IMR-90 (cell line): ENCODE data around the gene OAS3. TPM values are rescaled to one million over a fixed set of nuclear protein-coding genes. Genes with fewer than 3 reads are reported as not detected.

ENCODE experiments used
- ATAC-seq: fragments of 200-7000 bp; cut with Tn5 transposase; 2 replicates; pipeline ENCODE4 v1.9.1; 2020; ENCODE audit warnings: low read depth, mild to moderate bottlenecking, moderate library complexity
- BruUV-seq: library from RNA; stranded (reverse); fragments of 400-500 nt; replicated peaks from 2 replicates; lab custom pipeline; 2021; lab: Mats Ljungman, UMichigan
- CTCF ChIA-PET: fragments of 300-600 bp; formaldehyde crosslinking; extraction: SDS; loops from one replicate; lab custom pipeline; 2021; ENCODE audit warnings: antibody characterized with exemption; lab: Yijun Ruan, JAX
- POLR2A ChIA-PET: fragments of 300-600 bp; sonication (Branson Sonifier 250); formaldehyde crosslinking; loops from one replicate; lab custom pipeline; 2022; ENCODE audit warnings: antibody characterized with exemption; ENCODE audit not compliant: unreplicated experiment; lab: Charles Lee
- DNase-seq: peaks from one replicate; pipeline ENCODE4 v3.0.0; 2013
- H2AFZ ChIP-seq: replicated peaks from 2 replicates; pipeline ENCODE3; 2013; ENCODE audit warnings: low read length, mild to moderate bottlenecking; ENCODE audit not compliant: poor library complexity
- H2AK5ac ChIP-seq: 2 replicates; pipeline ENCODE4 v1.6.1; 2013; ENCODE audit warnings: low read depth, low read length, inconsistent platforms
- H2AK9ac ChIP-seq: replicated peaks from 2 replicates; pipeline ENCODE3; 2013; ENCODE audit warnings: mild to moderate bottlenecking, low read depth, low read length, moderate library complexity; ENCODE audit not compliant: poor library complexity
- H2BK120ac ChIP-seq: 2 replicates; pipeline ENCODE4 v1.6.1; 2013; ENCODE audit warnings: low read depth, low read length, inconsistent platforms
- H2BK15ac ChIP-seq: 3 replicates; pipeline ENCODE4 v1.6.1; 2013; ENCODE audit warnings: low read depth, low read length, inconsistent platforms
- H2BK20ac ChIP-seq: 2 replicates; pipeline ENCODE4 v1.6.1; 2013; ENCODE audit warnings: low read depth, mild to moderate bottlenecking, inconsistent platforms, low read length, moderate library complexity
- H2BK5ac ChIP-seq: 2 replicates; pipeline ENCODE4 v1.6.1; 2013; ENCODE audit warnings: mild to moderate bottlenecking, low read depth, low read length, inconsistent platforms; ENCODE audit not compliant: poor library complexity, severe bottlenecking
- H3K14ac ChIP-seq: replicated peaks from 2 replicates; pipeline ENCODE4 v1.6.1; 2013; ENCODE audit warnings: low read depth, low read length, inconsistent platforms
- H3K18ac ChIP-seq: 2 replicates; pipeline ENCODE4 v1.6.1; 2013; ENCODE audit warnings: low read depth, low read length, control low read depth
- H3K23ac ChIP-seq: 2 replicates; pipeline ENCODE4 v1.6.1; 2013; ENCODE audit warnings: low read depth, low read length, inconsistent platforms
- H3K27ac ChIP-seq: 2 replicates; pipeline ENCODE4 v1.5.1; 2013; ENCODE audit warnings: mild to moderate bottlenecking, control low read depth, low read length; ENCODE audit not compliant: insufficient read depth
- H3K27me3 ChIP-seq: 2 replicates; pipeline ENCODE4 v1.6.1; 2013; ENCODE audit warnings: low read length; ENCODE audit not compliant: control insufficient read depth, insufficient read depth
- H3K36me3 ChIP-seq: 2 replicates; pipeline ENCODE4 v1.6.1; 2013; ENCODE audit warnings: low read length, mixed read lengths; ENCODE audit not compliant: control insufficient read depth, insufficient read depth
- H3K4ac ChIP-seq: 2 replicates; pipeline ENCODE4 v1.6.1; 2013; ENCODE audit warnings: low read depth, low read length, inconsistent platforms
- H3K4me1 ChIP-seq: 2 replicates; pipeline ENCODE4 v1.6.1; 2013; ENCODE audit warnings: low read length, mixed read lengths; ENCODE audit not compliant: control insufficient read depth, insufficient read depth
- H3K4me2 ChIP-seq: 2 replicates; pipeline ENCODE4 v1.6.1; 2013; ENCODE audit warnings: low read depth, mild to moderate bottlenecking, control low read depth, low read length, moderate library complexity
- H3K4me3 ChIP-seq: 2 replicates; pipeline ENCODE4 v1.5.1; 2013; ENCODE audit warnings: low read depth, mild to moderate bottlenecking, control low read depth, low read length, moderate library complexity; ENCODE audit not compliant: insufficient read depth
- H3K56ac ChIP-seq: 2 replicates; pipeline ENCODE4 v1.6.1; 2013; ENCODE audit warnings: low read length, inconsistent platforms; ENCODE audit not compliant: insufficient read depth; ENCODE audit errors: extremely low read depth
- H3K79me1 ChIP-seq, 2 experiments: 2 replicates each; pipeline ENCODE4 v1.6.1; 2013; ENCODE audit warnings: low read length in 2 of 2, inconsistent platforms in 1 of 2, low read depth in 1 of 2
- H3K9ac ChIP-seq: 2 replicates; pipeline ENCODE4 v1.6.1; 2013; ENCODE audit warnings: low read depth, low read length, control low read depth
- H3K9me1 ChIP-seq: 2 replicates; pipeline ENCODE4 v1.6.1; 2013; ENCODE audit warnings: low read length, inconsistent platforms; ENCODE audit not compliant: insufficient read depth
- H3K9me3 ChIP-seq: 2 replicates; pipeline ENCODE4 v1.6.1; 2013; ENCODE audit warnings: low read length; ENCODE audit not compliant: control insufficient read depth, insufficient read depth
- H4K20me1 ChIP-seq: 2 replicates; pipeline ENCODE4 v1.6.1; 2013; ENCODE audit warnings: low read length, inconsistent platforms; ENCODE audit not compliant: insufficient read depth
- H4K5ac ChIP-seq: 2 replicates; pipeline ENCODE4 v1.6.1; 2013; ENCODE audit warnings: mild to moderate bottlenecking, low read depth, low read length, control low read depth
- H4K8ac ChIP-seq, 2 experiments: 2 replicates each; pipeline ENCODE4 v1.6.1; 2013; ENCODE audit warnings: low read depth in 2 of 2, low read length in 2 of 2, control low read depth in 1 of 2, inconsistent platforms in 1 of 2
- H4K91ac ChIP-seq: 2 replicates; pipeline ENCODE4 v1.6.1; 2013; ENCODE audit warnings: low read depth, low read length, inconsistent platforms; ENCODE audit not compliant: insufficient read depth
- BHLHE40 ChIP-seq: fragments of 150-350 bp; IDR thresholded peaks from 2 replicates; pipeline ENCODE4 v1.6.1; 2016; ENCODE audit warnings: mild to moderate bottlenecking, low read depth, low read length
- CEBPB ChIP-seq: IDR thresholded peaks from 2 replicates; pipeline ENCODE4 v1.6.1; 2012; ENCODE audit warnings: low read depth, low read length, improper control_type of control experiment
- CHD1 ChIP-seq: IDR thresholded peaks from 2 replicates; pipeline ENCODE4 v1.6.1; 2012; ENCODE audit warnings: low read depth, low read length, improper control_type of control experiment
- FOS ChIP-seq: fragments of 150-350 bp; IDR thresholded peaks from 2 replicates; pipeline ENCODE4 v1.6.1; 2016; ENCODE audit warnings: low read depth, low read length
- MAFK ChIP-seq: IDR thresholded peaks from 2 replicates; pipeline ENCODE4 v1.6.1; 2012; ENCODE audit warnings: low read depth, low read length, improper control_type of control experiment
- MAZ ChIP-seq: IDR thresholded peaks from 2 replicates; pipeline ENCODE4 v1.6.1; 2012; ENCODE audit warnings: low read depth, mild to moderate bottlenecking, low read length, improper control_type of control experiment, moderate library complexity, borderline replicate concordance
- MXI1 ChIP-seq: IDR thresholded peaks from 2 replicates; pipeline ENCODE4 v1.6.1; 2012; ENCODE audit warnings: low read depth, mild to moderate bottlenecking, low read length, moderate library complexity, borderline replicate concordance
- NFE2L2 ChIP-seq: fragments of 150-350 bp; IDR thresholded peaks from 2 replicates; pipeline ENCODE4 v1.6.1; 2016; ENCODE audit warnings: low read depth, mild to moderate bottlenecking, low read length
- POLR2A ChIP-seq: IDR thresholded peaks from 2 replicates; pipeline ENCODE4 v1.6.1; 2012; ENCODE audit warnings: mild to moderate bottlenecking, low read depth, low read length
- RAD21 ChIP-seq: IDR thresholded peaks from 2 replicates; pipeline ENCODE4 v1.6.1; 2012; ENCODE audit warnings: low read length, improper control_type of control experiment
- RCOR1 ChIP-seq: IDR thresholded peaks from 2 replicates; pipeline ENCODE4 v1.6.1; 2012; ENCODE audit warnings: mild to moderate bottlenecking, low read length, improper control_type of control experiment; ENCODE audit not compliant: insufficient replicate concordance
- RFX5 ChIP-seq: IDR thresholded peaks from 2 replicates; pipeline ENCODE4 v1.8.0; 2012; ENCODE audit warnings: low read depth, mild to moderate bottlenecking, low read length, moderate library complexity
- SMC3 ChIP-seq: fragments of 150-350 bp; IDR thresholded peaks from 2 replicates; pipeline ENCODE4 v1.6.1; 2016; ENCODE audit warnings: low read depth, mild to moderate bottlenecking, antibody characterized with exemption, low read length, moderate library complexity
- USF2 ChIP-seq: fragments of 150-350 bp; IDR thresholded peaks from 2 replicates; pipeline ENCODE4 v1.6.1; 2017; ENCODE audit warnings: mild to moderate bottlenecking, antibody characterized with exemption, low read length, low read depth
- whole genome bisulfite sequencing, 2 experiments: methylation state at CpG; one replicate each; pipeline versions ENCODE4 v1.1.5 to v1.1.7; 2013; ENCODE audit warnings: missing lambda C conversion rate in 2 of 2; ENCODE audit not compliant: insufficient read length in 1 of 2; ENCODE audit errors: extremely low coverage in 2 of 2; 5-methylcytosine and 5-hydroxymethylcytosine counted together
- dilution Hi-C: fragments of 300-500 bp; cut with HindIII; formaldehyde crosslinking; loops from one replicate; pipeline ENCODE4 v1.14.3; 2018; ENCODE audit warnings: low sequenced_read_pairs; ENCODE audit not compliant: unreplicated experiment
- in situ Hi-C: fragments of 300-500 bp; cut with MboI; formaldehyde crosslinking; loops from 3 replicates; pipeline ENCODE4 v1.14.3; 2019; ENCODE audit warnings: low sequenced_read_pairs, inconsistent platforms, mixed read lengths
- intact Hi-C: fragments of 100-400 bp; cut with micrococcal nuclease; formaldehyde crosslinking; loops from 2 replicates; pipeline ENCODE4 v1.10.0; 2022
- polyA plus RNA-seq, 3 experiments: library from polyadenylated mRNA; depleted of rRNA; stranded (reverse); fragments of >200 nt; gene quantifications; 2 replicates each; pipeline ENCODE4 v1.2.3, GENCODE V29; 2012; ENCODE audit warnings: low replicate concordance in 1 of 3
- total RNA-seq: library from RNA; depleted of rRNA; stranded (reverse); fragments of >200 nt; gene quantifications from 2 replicates; pipeline ENCODE4 v1.2.3, GENCODE V29; 2012
- TF ChIP-seq, protein P1 (sequence below): fragments of 150-350 bp; IDR thresholded peaks from 2 replicates; pipeline ENCODE4 v1.6.1; 2016; ENCODE audit warnings: low read depth, mild to moderate bottlenecking, low read length, moderate library complexity, borderline replicate concordance

OAS3 gene
- total and polyA plus RNA-seq, 2 of the 4 experiments (the other 2 are of a cell fraction) = 4.1 to 7.8 TPM

DNA sequence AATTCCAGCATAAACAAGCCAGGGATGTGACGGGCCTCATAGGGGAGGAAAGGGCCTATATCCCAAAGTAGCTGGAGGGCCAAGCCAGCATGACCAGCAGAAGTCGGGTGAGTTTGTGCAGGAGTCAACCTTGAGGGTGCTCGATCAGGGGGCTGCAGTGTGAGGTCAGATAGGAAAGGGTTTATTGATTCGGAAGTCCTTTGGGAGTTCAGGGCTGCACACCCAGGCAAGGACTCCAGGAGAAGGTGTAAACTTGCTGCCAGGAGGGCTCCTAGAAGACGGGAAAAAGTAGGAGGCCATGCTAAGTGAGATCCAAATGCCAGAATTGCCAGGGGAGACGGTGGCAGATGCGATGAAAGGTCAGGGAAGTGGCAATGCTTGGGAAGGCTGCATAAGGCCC, 36.6 kb downstream of the OAS3 start:
- ATAC-seq (no peak), DNase-seq (no peak)
- Histone ChIP-seq H3K18ac (no peak overlapping the region), H3K4me1 (no peaks in the 10 kb centered on the region; the same call in 1 of the 2 replicates), H3K4ac (no peak overlapping the region), H3K4me2 (no peak overlapping the region), H3K9ac (no peak overlapping the region), H3K9me3 (no peaks in the 10 kb centered on the region), H3K23ac (no peak overlapping the region), H2AFZ (no peak overlapping the region), H3K56ac (no peak overlapping the region), H2AK9ac (no peak overlapping the region), H3K9me1 (no peaks in the 10 kb centered on the region), H3K36me3 (no peaks in the 10 kb centered on the region; the same call in 1 of the 2 replicates), H2BK15ac (no peak overlapping the region), H4K20me1 (no peaks in the 10 kb centered on the region), H3K27ac (no peak overlapping the region), H3K4me3 (no peak overlapping the region), H3K14ac (no peak overlapping the region), H2BK120ac (no peak overlapping the region), H2BK5ac (no peak overlapping the region), H4K8ac (no peak overlapping the region), H4K5ac (no peak overlapping the region), H3K27me3 (no peaks in the 10 kb centered on the region), H2BK20ac (no peak overlapping the region), H3K79me1 (no peaks in the 10 kb centered on the region), H2AK5ac (no peak overlapping the region), H4K91ac (no peak overlapping the region)
- in situ Hi-C loops = no loop called here
- CTCF ChIA-PET = interaction anchor here (0.6 kb wide), 1 partner anchor 9 kb away, joined by 3 read pairs; no protein-coding TSS in a partner anchor
- POLR2A ChIA-PET = no interaction called here
- TF ChIP-seq CEBPB (no peak), BHLHE40 (no peak), MAZ (no peak), RCOR1 (no peak), MAFK (no peak), USF2 (no peak), SMC3 (no peak), RAD21 (no peak), POLR2A (no peak), MXI1 (no peak), RFX5 (no peak), FOS (no peak), CHD1 (no peak), NFE2L2 (no peak)
- TF ChIP-seq, protein P1, sequence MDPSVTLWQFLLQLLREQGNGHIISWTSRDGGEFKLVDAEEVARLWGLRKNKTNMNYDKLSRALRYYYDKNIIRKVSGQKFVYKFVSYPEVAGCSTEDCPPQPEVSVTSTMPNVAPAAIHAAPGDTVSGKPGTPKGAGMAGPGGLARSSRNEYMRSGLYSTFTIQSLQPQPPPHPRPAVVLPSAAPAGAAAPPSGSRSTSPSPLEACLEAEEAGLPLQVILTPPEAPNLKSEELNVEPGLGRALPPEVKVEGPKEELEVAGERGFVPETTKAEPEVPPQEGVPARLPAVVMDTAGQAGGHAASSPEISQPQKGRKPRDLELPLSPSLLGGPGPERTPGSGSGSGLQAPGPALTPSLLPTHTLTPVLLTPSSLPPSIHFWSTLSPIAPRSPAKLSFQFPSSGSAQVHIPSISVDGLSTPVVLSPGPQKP = no peak
- intact Hi-C loops = no loop called here
- BruUV-seq = no TSS peak
- 68% methylated on average over 3 of the region's 7 CpGs; no CpG with 5 or more reads in 1 of the 2 experiments for WGBS, 2 experiments
- dilution Hi-C loops = no loop called here
